A204.1 (cell line): ENCODE results near the gene NR2F1-AS1.

Source experiments
- FAIRE-seq: peaks from 2 replicates; lab custom pipeline; 2012; peaks lifted over from hg19 to GRCh38; lab: Jason Lieb, UNC

Gene NR2F1-AS1

GRCh38 chr5:93427316-93427715, 153.7 kb downstream of the NR2F1-AS1 start:
- no peak for FAIRE-seq

GRCh38 chr5:93425096-93425495, 155.9 kb downstream of the NR2F1-AS1 start:
- FAIRE-seq = no peak

DNA sequence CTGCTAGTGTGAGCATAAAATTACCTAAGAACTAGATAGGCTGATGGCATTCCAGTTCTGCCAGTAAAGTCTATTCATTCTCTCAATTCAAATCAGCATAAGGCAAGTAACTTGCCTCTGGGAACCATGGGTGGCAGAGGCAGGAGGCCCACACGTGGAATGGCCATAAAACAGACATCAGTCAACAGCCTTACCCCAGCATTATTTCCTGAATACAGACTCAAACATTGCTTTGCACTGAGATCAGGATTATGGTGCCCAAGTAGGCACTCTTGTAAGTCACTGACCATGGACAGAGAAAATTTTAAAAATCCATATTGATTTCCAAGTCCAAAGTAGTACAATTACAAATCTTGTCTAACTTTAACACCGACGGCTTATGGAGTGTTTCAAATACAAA, 157.7 kb downstream of the NR2F1-AS1 start:
- FAIRE-seq = no peak

- no peak for FAIRE-seq
These were observed 158.3 kb downstream of the NR2F1-AS1 start for GRCh38 chr5:93422652-93423280.

- no peak for FAIRE-seq
These were observed 159.0 kb downstream of the NR2F1-AS1 start for GRCh38 chr5:93421987-93422401.

DNA sequence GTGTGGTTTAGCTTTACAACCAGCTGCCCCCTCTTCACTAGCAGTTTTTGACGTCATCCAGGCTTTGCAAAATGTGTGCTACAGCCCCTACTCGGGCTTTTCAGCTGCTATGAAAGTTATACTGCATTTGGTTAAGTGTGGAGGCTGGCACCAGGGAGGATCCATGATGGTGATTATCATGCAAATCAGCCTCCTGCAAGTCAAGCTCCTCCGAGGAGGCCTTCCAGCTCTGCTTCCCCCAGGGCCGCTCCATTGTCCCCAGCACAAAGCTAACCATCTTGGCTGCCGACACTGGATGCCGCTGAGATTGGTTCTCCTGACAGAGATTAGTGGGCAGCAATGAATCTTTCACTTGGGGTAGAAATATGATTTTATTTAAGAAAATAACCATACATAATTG, 159.6 kb downstream of the NR2F1-AS1 start:
- no peak for FAIRE-seq

- no peak for FAIRE-seq
These were observed 163.5 kb downstream of the NR2F1-AS1 start for GRCh38 chr5:93417490-93417889.

DNA sequence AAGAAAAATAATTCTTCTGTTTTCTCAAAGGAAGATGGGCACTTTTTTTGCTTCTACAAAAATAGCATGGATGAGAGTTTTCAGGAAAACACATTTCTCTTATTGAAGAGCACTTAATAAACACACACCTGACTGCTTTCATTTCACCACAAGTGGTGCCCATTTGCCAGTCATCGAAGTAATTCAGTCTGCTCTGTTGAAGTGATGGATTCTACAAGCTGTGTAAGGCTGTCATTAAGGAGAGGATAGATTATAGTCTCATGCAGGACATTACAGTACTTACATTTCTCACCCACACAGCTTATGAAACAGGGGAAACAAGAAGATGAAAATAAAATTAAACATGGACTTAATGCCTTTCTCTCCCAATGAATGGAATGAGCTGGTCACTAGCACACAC, 165.2 kb downstream of the NR2F1-AS1 start:
- FAIRE-seq = no peak

- FAIRE-seq = no peak
These were observed 169.3 kb downstream of the NR2F1-AS1 start for GRCh38 chr5:93411716-93412115.

DNA sequence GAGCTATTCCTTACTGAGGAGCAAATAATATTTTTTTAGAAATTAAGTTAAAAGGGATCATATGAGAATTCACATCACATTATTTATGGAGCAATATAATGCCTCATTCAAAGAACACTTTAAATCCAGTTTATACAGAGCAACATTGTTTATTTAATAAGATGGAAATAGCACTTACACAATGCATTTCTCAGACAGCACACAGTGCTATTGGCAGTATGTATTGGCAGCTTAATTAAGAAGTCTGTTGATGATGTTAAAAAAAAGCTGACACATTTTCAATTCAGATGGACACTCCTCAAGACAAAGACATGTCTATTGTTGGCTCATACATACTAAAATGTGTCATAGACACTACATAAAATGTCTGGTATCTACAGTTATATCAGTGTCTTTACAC, 171.3 kb downstream of the NR2F1-AS1 start:
- FAIRE-seq = no peak

GRCh38 chr5:93407454-93407853, 173.6 kb downstream of the NR2F1-AS1 start:
- FAIRE-seq = no peak

DNA sequence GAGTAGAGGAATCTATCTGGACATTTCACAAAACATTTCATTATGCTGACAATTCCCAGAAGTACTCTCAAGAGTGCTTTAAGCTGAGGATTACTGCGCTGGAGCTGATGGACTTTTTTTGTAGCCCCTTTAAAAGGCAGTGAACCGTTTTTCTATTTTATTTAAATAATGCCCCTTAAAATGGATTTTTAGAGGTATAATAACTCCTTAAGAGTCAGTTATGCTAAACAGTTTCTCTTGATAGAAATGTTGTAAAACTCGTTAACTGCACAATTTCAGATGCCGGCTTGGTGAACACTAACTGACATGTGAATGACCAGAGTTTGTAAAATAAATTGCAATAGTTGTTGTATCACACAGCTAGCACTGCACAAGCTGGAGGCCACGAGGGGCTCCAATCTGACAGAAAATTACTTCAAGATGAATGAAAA, 174.0 kb downstream of the NR2F1-AS1 start:
- FAIRE-seq = no peak

DNA sequence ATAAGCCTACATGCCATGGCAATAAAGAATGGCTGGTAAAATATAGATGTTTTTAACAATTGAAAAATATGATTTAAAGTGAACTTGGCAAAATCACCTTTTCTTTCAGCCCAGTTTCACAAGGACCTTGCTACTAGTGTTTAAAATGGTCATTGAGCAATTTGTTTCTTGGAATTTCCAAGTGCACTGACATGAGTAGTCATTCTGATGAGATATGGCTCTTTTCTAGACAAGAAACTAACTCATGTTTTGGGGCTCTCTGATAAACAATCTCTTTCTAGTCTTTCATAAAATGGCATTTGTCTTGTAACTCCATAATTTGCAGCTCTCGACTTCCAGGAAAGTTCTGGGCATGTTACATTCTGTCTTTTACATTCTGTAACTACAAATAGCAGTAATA, 176.8 kb downstream of the NR2F1-AS1 start:
- no peak for FAIRE-seq

DNA sequence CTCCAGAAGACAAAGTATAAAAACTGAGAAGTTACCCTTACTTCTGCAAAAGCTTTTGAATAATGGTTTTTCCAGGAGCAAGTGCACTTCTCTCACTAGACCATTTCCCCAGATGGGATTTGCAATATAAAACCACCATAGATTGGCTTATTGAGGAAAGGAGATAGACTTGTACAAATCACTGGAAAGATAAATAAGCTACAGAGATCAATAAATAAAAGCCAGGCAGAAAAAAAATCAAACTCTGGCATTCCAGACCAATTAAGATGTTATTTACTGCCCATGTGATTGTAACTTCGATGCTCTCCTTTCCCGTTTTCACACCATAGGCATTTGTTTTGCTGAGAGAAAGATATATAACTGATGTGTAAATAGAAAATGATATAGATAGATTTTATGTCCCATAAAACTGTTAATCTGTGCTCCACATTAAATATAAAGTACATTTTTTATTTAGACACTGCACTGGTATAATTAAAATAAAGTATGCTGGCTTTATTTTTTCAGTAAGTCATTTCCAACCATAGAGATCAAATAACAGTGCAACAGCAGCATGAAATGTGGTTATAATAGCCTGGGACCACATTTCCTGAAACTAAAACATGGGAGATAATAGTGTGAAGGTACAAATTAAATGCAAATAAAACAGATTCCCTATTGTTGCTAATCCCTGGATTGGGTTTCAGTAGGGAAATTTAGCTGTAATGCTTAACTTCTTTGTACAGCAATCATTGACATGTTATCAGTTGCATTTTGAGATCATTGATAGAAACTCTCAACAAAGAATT, 177.7 kb downstream of the NR2F1-AS1 start:
- FAIRE-seq = no peak

DNA sequence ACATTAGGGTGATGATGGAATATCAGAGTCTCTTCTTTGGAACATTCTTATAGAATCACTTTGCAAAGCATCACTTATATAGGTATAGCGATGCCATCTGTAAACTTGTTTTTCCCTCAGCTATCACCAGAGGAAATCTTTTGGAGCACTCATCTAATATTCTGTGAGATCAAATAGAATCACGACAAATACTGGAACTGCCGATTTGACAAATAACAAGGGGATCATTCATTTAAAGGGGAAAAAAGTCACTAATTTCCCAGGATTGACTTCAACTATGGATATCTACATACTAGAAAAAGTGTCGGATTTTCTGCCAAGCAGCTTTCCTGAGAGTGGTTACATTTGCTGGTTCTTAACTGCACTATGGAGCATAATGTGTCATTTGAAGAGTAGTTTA, 178.6 kb downstream of the NR2F1-AS1 start:
- FAIRE-seq = no peak

DNA sequence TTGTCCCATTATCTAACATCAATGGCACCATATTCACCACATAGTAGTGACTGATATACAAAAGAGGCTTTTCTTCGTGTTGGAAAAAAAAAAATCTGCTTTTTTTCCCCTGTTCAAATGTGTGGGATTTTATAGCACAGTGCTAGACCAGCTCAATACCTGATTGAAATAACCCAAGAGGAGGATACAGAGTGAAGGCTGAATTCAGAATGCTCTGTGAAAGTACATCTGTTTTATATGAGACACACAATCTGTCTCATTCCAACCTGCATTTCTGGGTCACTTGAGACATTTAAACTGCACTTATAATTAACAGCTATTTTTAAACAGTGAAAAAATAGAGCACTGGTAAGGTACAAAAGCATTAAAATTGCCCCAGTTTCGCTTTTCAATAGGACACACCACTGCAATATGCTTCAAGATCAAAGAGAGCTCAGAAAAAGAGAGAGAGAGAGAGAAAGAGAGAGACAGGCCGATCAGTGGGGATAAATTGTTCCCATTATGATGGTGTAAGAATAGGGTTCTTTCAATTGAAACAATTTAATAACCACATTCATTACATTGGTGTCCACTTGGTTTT, 179.3 kb downstream of the NR2F1-AS1 start:
- FAIRE-seq = no peak

- FAIRE-seq = no peak
These were observed 181.3 kb downstream of the NR2F1-AS1 start for GRCh38 chr5:93399675-93400074.

GRCh38 chr5:93395971-93396379, 185.0 kb downstream of the NR2F1-AS1 start:
- no peak for FAIRE-seq

GRCh38 chr5:93395010-93395409, 186.0 kb downstream of the NR2F1-AS1 start:
- FAIRE-seq = no peak

DNA sequence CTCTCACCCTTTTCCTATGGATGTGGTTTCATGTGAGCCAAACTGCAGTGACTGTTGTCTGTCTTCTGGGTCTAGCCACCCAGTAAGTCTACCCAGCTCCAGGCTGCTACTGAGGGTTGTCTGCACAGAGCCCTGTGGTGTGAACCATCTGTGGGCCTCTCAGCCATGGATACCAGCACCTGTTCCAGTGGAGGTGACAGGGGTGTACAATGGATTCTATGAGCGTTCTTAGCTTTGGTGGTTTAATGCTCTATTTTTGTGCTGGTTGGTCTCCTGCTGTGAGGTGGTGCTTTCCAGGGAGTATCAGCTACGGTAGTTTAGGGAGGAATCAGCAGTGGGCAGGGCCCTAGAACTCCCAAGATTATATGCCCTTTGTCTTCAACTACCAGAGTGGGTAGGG, 186.7 kb downstream of the NR2F1-AS1 start:
- no peak for FAIRE-seq

- peak; percentile 16 for FAIRE-seq
These were observed 189.8 kb downstream of the NR2F1-AS1 start for GRCh38 chr5:93391169-93391568.

DNA sequence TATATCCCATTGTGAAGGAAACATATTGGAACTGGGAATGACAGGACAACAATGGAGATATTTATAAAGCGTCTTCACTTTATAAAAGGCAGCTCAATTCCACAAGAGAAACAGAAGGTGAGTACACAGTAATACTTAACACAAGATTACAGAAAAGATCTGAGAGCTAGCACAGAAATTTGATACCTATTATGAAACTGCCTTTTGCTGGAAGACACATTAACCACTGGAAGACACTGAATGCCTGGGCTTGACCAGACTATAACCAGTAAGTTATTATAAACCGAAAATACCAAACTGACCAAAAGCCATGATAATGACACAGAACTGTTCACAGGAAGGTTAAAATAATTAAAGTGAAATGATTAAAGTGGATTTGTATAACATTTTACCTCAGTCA, 195.4 kb downstream of the NR2F1-AS1 start:
- no peak for FAIRE-seq

GRCh38 chr5:93384995-93385394, 196.0 kb downstream of the NR2F1-AS1 start:
- FAIRE-seq = no peak

DNA sequence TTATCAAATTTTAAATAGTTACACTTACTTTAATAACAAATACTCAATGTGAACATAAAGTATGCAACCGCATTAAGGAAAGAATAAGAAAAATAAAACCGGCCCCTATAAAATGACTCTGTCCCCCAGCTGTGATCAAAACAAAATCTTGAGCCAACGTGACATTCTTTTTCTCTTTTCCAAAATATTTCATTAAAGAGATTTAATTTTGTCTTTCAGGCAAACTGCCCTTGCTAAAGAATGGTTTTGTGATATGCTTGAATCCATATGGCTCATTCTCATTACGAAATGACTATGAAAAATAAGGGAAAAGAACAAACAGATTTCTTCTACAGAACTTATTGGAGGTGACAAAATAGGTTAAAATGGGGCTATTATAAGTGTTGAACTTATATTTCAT, 197.0 kb downstream of the NR2F1-AS1 start:
- no peak for FAIRE-seq
